ENCODE measurements around the gene CTTNBP2NL.
"Not testable (repeated sequence)": the region's sequence is repeated elsewhere in the genome, so short reads cannot be mapped to it uniquely, and the experiment has no call there.

Gene CTTNBP2NL

DNA sequence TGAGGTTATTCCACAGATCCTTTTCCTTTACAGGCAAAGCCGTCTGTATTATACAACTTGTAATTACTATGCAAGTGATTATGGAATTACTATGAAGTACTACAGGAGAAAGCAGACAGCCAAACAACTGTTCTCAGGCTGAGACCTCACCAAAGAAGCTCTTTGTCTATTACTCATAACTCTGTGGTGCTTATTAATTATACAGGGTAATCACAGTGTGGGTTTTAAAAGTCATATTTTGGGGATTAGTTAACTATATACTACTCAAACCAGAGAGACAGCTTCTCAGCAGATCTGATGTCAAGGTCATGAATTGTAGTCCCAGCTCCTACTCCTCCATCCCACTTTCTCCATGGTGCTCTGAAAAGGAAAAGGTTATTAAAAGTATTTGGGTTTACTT lies 49.6 kb downstream of the CTTNBP2NL start:
- no peak for DNase-seq
- Histone ChIP-seq H3K4me1 (peaks cover 0 to 20% (median 2%) of the 10 kb centered on the region in 4 donors), H3K27me3 (no peaks in the 10 kb centered on the region), H3K27ac (peak overlapping the region in 1 of 2 donors; percentile 43), H3K4me3 (no peak overlapping the region), H3K9me3 (no peaks in the 10 kb centered on the region), H3K36me3 (peaks cover 7 to 26% (median 14%) of the 10 kb centered on the region in 3 donors)
- TF ChIP-seq, protein P1, sequence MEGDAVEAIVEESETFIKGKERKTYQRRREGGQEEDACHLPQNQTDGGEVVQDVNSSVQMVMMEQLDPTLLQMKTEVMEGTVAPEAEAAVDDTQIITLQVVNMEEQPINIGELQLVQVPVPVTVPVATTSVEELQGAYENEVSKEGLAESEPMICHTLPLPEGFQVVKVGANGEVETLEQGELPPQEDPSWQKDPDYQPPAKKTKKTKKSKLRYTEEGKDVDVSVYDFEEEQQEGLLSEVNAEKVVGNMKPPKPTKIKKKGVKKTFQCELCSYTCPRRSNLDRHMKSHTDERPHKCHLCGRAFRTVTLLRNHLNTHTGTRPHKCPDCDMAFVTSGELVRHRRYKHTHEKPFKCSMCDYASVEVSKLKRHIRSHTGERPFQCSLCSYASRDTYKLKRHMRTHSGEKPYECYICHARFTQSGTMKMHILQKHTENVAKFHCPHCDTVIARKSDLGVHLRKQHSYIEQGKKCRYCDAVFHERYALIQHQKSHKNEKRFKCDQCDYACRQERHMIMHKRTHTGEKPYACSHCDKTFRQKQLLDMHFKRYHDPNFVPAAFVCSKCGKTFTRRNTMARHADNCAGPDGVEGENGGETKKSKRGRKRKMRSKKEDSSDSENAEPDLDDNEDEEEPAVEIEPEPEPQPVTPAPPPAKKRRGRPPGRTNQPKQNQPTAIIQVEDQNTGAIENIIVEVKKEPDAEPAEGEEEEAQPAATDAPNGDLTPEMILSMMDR (IDR thresholded peaks at IDR 0.05), result no peak
- intact Hi-C loops (cut with DNase I; ENCODE audit: low total_unique reads), result no loop called here

DNA sequence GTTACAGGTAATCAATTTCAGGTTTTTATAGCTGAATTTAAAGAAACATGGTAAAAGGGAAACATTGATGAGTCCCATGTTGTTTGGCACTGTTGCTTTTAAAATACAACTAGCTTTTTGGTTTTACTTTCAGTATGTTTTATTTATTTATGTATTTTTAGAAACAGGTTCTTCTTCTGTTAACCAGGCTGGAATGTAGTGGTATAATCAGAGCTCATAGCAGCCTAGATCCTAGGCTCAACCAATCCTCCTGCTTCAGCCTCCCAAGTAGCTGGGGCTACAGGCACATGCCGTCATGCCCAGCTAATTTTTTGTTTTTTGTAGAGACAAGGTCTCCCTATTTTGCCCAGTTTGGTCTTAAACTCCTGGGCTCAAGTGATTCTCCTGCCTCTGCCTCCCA lies 50.4 kb downstream of the CTTNBP2NL start:
- intact Hi-C loops (cut with DNase I; ENCODE audit: low total_unique reads), result no loop called here
- TF ChIP-seq, protein P1 (IDR thresholded peaks at IDR 0.05), result no peak
- H3K9me3 ChIP-seq, result no peaks in the 10 kb centered on the region
- H3K27me3 ChIP-seq, result no peaks in the 10 kb centered on the region
- peak overlapping the region in 1 of 2 donors; percentile 43 for H3K27ac ChIP-seq
- H3K4me1 ChIP-seq, result peaks cover 0 to 27% (median 4%) of the 10 kb centered on the region in 4 donors
- no peak for DNase-seq
- H3K4me3 ChIP-seq, result no peak overlapping the region
- H3K36me3 ChIP-seq, result peaks cover 7 to 26% (median 14%) of the 10 kb centered on the region in 3 donors

DNA sequence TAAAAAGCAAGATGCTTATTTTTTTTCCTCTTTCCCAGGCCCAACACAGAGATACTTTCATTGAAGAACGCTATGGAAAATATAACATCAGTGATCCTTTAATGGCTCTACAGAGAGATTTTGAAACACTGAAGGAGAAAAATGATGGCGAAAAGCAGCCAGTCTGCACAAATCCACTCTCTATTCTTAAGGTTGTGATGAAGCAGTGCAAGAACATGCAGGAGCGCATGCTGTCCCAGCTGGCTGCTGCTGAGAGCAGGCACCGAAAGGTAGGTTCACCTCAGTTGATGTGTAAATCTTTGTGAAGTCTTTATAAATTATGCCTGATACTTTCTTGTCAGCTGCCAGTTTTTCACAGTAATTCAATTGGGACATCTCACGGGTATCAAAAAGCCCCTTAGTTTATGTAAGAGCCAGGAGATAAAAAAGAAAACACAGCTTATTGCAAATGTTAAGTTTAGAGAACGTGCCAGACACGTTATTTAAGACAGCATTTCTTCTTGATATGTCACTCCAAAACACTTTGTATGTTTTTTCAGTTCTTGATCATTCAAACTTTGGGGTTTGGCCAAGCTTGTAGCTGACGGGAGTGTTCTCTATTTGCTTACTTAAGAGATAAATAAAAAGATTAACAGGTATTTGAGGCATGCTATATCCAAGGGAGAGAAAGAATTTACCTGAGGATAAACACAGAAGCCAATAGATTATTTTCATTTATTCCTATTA lies 53.1 kb downstream of the CTTNBP2NL start:
- TF ChIP-seq, protein P1 (IDR thresholded peaks at IDR 0.05), result no peak
- no peak for DNase-seq
- no peak overlapping the region for H3K4me3 ChIP-seq
- H3K27me3 ChIP-seq, result no peaks in the 10 kb centered on the region
- no peak overlapping the region for H3K27ac ChIP-seq
- peaks cover 0 to 27% (median 4%) of the 10 kb centered on the region in 4 donors for H3K4me1 ChIP-seq
- H3K36me3 ChIP-seq, result peaks cover 7 to 27% (median 26%) of the 10 kb centered on the region in 3 donors
- no peaks in the 10 kb centered on the region for H3K9me3 ChIP-seq
- intact Hi-C loops (cut with DNase I; ENCODE audit: low total_unique reads), result no loop called here

DNA sequence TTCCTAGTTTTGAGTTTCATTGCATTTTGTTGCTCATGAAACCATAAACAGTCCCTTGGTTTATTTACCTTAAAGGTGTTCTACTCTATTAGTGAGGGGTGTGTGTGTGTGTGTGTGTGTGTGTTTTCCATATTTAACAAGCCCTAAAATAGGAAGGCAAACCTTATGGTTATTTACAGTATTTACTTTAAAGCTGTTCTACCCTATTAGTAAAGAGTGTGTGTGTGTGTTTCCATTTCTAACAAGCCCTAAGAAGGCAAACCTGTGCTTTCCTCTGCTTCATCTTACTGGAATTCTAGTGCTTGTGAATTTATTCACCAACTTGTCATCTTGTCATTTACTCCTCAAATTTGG lies 53.6 kb downstream of the CTTNBP2NL start:
- intact Hi-C loops (cut with DNase I; ENCODE audit: low total_unique reads), result no loop called here
- H3K9me3 ChIP-seq, result no peaks in the 10 kb centered on the region
- no peaks in the 10 kb centered on the region for H3K27me3 ChIP-seq
- no peak overlapping the region for H3K27ac ChIP-seq
- DNase-seq, result no peak
- H3K4me1 ChIP-seq, result peaks cover 0 to 27% (median 4%) of the 10 kb centered on the region in 4 donors
- TF ChIP-seq, protein P1 (IDR thresholded peaks at IDR 0.05), result no peak
- H3K4me3 ChIP-seq, result no peak overlapping the region
- H3K36me3 ChIP-seq, result peaks cover 13 to 32% (median 32%) of the 10 kb centered on the region in 3 donors

DNA sequence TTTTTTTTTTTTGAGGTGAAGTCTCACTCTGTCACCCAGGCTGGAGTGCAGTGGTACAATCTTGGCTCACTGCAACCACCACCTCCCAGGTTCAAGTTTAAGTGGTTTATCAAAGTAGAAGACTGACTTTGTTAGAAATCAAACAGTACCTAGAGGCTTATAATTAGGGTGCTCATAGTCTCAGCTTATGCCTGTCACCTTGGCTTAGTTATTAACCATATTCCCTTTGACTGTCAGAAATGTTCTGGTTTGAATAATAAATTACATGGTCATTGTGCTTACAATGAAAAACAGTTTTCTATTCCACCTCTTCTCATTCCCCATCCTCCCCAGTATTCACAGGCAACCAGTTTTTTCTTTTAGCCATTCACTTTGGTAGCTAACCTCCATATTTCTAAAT lies 54.8 kb downstream of the CTTNBP2NL start:
- DNase-seq, result no peak
- Histone ChIP-seq H3K36me3 (peaks cover 17 to 44% (median 43%) of the 10 kb centered on the region in 3 donors), H3K27me3 (no peaks in the 10 kb centered on the region), H3K4me1 (peaks cover 0 to 19% (median 4%) of the 10 kb centered on the region in 4 donors), H3K9me3 (no peaks in the 10 kb centered on the region), H3K4me3 (no peak overlapping the region), H3K27ac (no peak overlapping the region)
- intact Hi-C loops (cut with DNase I; ENCODE audit: low total_unique reads), result no loop called here
- TF ChIP-seq, protein P1 (IDR thresholded peaks at IDR 0.05), result no peak

DNA sequence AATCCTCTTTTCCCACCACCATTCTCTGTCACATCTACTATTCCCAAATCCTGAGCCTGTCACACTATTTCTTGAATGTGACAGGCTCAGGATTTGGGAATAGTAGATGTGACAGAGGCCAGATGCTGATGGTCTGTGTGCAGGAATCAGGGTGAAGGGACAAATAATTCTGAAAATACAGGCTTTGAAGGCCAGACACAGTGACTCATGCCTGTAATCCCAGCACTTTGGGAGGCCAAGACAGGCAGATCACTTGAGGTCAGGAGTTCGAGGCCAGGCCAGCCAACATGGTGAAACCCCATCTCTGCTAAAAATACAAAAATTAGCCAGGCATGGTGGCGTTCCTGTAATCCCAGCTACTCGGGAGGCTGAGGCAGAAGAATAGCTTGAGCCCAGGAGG lies 55.3 kb downstream of the CTTNBP2NL start:
- H3K9me3 ChIP-seq; H3K27ac ChIP-seq; intact Hi-C loops (cut with DNase I; ENCODE audit: low total_unique reads); DNase-seq; H3K4me3 ChIP-seq; H3K27me3 ChIP-seq: not testable (repeated sequence)
- peaks cover 19 to 49% (median 49%) of the 10 kb centered on the region in 3 donors for H3K36me3 ChIP-seq
- H3K4me1 ChIP-seq, result peaks cover 0 to 14% (median 4%) of the 10 kb centered on the region in 4 donors
